Measurements from ENCODE around the gene FAF1.

GRCh38 chr1:50681931-50682330, 278.1 kb downstream of the FAF1 start:
- TF ChIP-seq GATA3 (IDR thresholded peaks at IDR 0.05; ENCODE audit: low read depth, low read length) (no peak), GATA2 (IDR thresholded peaks at IDR 0.05; ENCODE audit: low read depth, low read length) (no peak)

Data from SH-SY5Y (cell line).